H1 (cell line): ENCODE measurements around the gene PLCB4. TPM values are rescaled to one million over a fixed set of nuclear protein-coding genes. Genes with fewer than 3 reads are reported as not detected.

Source experiments
- CTCF ChIA-PET: fragments of 300-600 bp; sonication (Branson Sonifier 250); formaldehyde crosslinking; loops from one replicate; lab custom pipeline; 2021; ENCODE audit not compliant: partially characterized antibody; lab: Charles Lee
- POLR2A ChIA-PET: fragments of 300-600 bp; sonication (Branson Sonifier 250); formaldehyde crosslinking; loops from one replicate; lab custom pipeline; 2021; ENCODE audit warnings: inconsistent platforms; ENCODE audit not compliant: partially characterized antibody; lab: Charles Lee
- DNase-seq, 2 experiments: peaks; one replicate each; pipeline versions ENCODE4 v3.0.0 to v3.0.0-alpha.2; 2010 to 2022; ENCODE audit warnings: low spot score in 2 of 2, low read depth in 1 of 2, mixed read lengths in 1 of 2
- FAIRE-seq: peaks from 2 replicates; lab custom pipeline; 2011; peaks lifted over from hg19 to GRCh38; lab: Jason Lieb, UNC
- H2AFZ ChIP-seq: 2 replicates; pipeline ENCODE4 v1.8.1; 2012; ENCODE audit warnings: low read length, inconsistent platforms
- H2AK5ac ChIP-seq: 2 replicates; pipeline ENCODE4 v1.6.1; 2013; ENCODE audit warnings: low read depth, low read length
- H2BK120ac ChIP-seq: replicated peaks from 2 replicates; pipeline ENCODE3; 2013; ENCODE audit warnings: low read depth, low read length, inconsistent platforms
- H2BK12ac ChIP-seq: 2 replicates; pipeline ENCODE4 v1.6.1; 2013; ENCODE audit warnings: low read depth, low read length
- H2BK15ac ChIP-seq: 2 replicates; pipeline ENCODE4 v1.6.1; 2013; ENCODE audit warnings: low read length
- H2BK20ac ChIP-seq: 2 replicates; pipeline ENCODE4 v1.6.1; 2013; ENCODE audit warnings: low read length
- H2BK5ac ChIP-seq: 2 replicates; pipeline ENCODE4 v1.6.1; 2013; ENCODE audit warnings: low read depth, low read length
- H3K14ac ChIP-seq: 2 replicates; pipeline ENCODE4 v1.6.1; 2013; ENCODE audit warnings: inconsistent platforms; ENCODE audit not compliant: insufficient read length
- H3K18ac ChIP-seq: 2 replicates; pipeline ENCODE4 v1.6.1; 2013; ENCODE audit warnings: low read length; ENCODE audit errors: extremely low read depth
- H3K23ac ChIP-seq: 2 replicates; pipeline ENCODE4 v1.6.1; 2013; ENCODE audit warnings: inconsistent platforms; ENCODE audit not compliant: insufficient read length
- H3K23me2 ChIP-seq: 2 replicates; pipeline ENCODE4 v1.6.1; 2013; ENCODE audit warnings: low read depth, low read length
- H3K27ac ChIP-seq: 2 replicates; pipeline ENCODE4 v1.6.1; 2011; ENCODE audit warnings: low read depth, low read length, inconsistent platforms
- H3K27me3 ChIP-seq, 4 experiments: replicated peaks in 1 of 4; 1 replicate in 1 of 4; 2 replicates in 3 of 4; pipeline versions ENCODE4 v1.6.1 to v1.8.1; 2011 to 2013; ENCODE audit warnings: low read length in 3 of 4, mild to moderate bottlenecking in 3 of 4, inconsistent platforms in 2 of 4, mixed read lengths in 2 of 4, moderate library complexity in 1 of 4; ENCODE audit not compliant: control insufficient read depth in 3 of 4, insufficient read depth in 3 of 4; ENCODE audit errors: extremely low read depth in 1 of 4
- H3K36me3 ChIP-seq, 4 experiments: 2 replicates each; pipeline versions ENCODE4 v1.6.1 to v1.8.1; 2011 to 2013; ENCODE audit warnings: mild to moderate bottlenecking in 4 of 4, low read length in 3 of 4, moderate library complexity in 2 of 4, control low read depth in 1 of 4, inconsistent platforms in 1 of 4; ENCODE audit not compliant: insufficient read depth in 4 of 4, control insufficient read depth in 2 of 4
- H3K4ac ChIP-seq: replicated peaks from 2 replicates; pipeline ENCODE3; 2013; ENCODE audit warnings: low read length, low read depth, mixed read lengths, inconsistent platforms; ENCODE audit not compliant: insufficient read length
- H3K4me1 ChIP-seq, 4 experiments: replicated peaks in 1 of 4; 1 replicate in 1 of 4; 2 replicates in 3 of 4; pipeline versions ENCODE4 v1.6.1 to v1.8.1; 2011 to 2013; ENCODE audit warnings: low read length in 3 of 4, inconsistent platforms in 2 of 4, mixed read lengths in 1 of 4; ENCODE audit not compliant: insufficient read depth in 4 of 4, control insufficient read depth in 3 of 4
- H3K4me2 ChIP-seq, 2 experiments: 2 replicates each; pipeline versions ENCODE4 v1.6.1 to v1.8.1; 2011 to 2013; ENCODE audit warnings: low read depth in 2 of 2, low read length in 2 of 2, control low read depth in 1 of 2, inconsistent platforms in 1 of 2, mild to moderate bottlenecking in 1 of 2; ENCODE audit not compliant: insufficient read depth in 1 of 2
- H3K4me3 ChIP-seq, 4 experiments: fragments of 200-600, 300-600 bp in 1 of 4; sonication (generic), shearing (Covaris generic), sonication (Bioruptor Twin) in 1 of 4; 2 replicates each; pipeline versions ENCODE4 v1.5.1 to v1.8.1; 2011 to 2016; ENCODE audit warnings: low read length in 4 of 4, low read depth in 3 of 4, control low read depth in 2 of 4, inconsistent platforms in 2 of 4, mild to moderate bottlenecking in 2 of 4, mixed read lengths in 1 of 4, moderate library complexity in 1 of 4; ENCODE audit not compliant: insufficient read depth in 2 of 4; ENCODE audit errors: extremely low read depth in 1 of 4
- H3K56ac ChIP-seq: replicated peaks from 2 replicates; pipeline ENCODE3; 2013; ENCODE audit warnings: low read depth, mild to moderate bottlenecking, mixed read lengths, low read length, inconsistent platforms; ENCODE audit not compliant: insufficient read length
- H3K79me1 ChIP-seq: 2 replicates; pipeline ENCODE4 v1.6.1; 2013; ENCODE audit warnings: low read depth, low read length, control low read depth
- H3K79me2 ChIP-seq, 2 experiments: 2 replicates each; pipeline versions ENCODE4 v1.6.1 to v1.8.1; 2012 to 2013; ENCODE audit warnings: low read length in 2 of 2, mild to moderate bottlenecking in 2 of 2, inconsistent platforms in 1 of 2; ENCODE audit not compliant: insufficient read depth in 2 of 2, control insufficient read depth in 1 of 2
- H3K9ac ChIP-seq, 4 experiments: replicated peaks in 1 of 4; 1 replicate in 1 of 4; 2 replicates in 3 of 4; pipeline versions ENCODE4 v1.6.1 to v1.8.1; 2011 to 2013; ENCODE audit warnings: low read depth in 3 of 4, low read length in 3 of 4, control low read depth in 2 of 4, mild to moderate bottlenecking in 2 of 4, moderate library complexity in 2 of 4, inconsistent platforms in 1 of 4; ENCODE audit errors: extremely low read depth in 1 of 4
- H3K9me3 ChIP-seq, 2 experiments: 2 replicates each; pipeline versions ENCODE4 v1.6.1 to v1.8.1; 2012 to 2013; ENCODE audit warnings: mild to moderate bottlenecking in 2 of 2, moderate library complexity in 2 of 2, control low read depth in 1 of 2, inconsistent platforms in 1 of 2, low read depth in 1 of 2, low read length in 1 of 2, mixed read lengths in 1 of 2; ENCODE audit not compliant: insufficient read depth in 2 of 2
- H4K20me1 ChIP-seq, 2 experiments: replicated peaks in 1 of 2; 2 replicates each; pipeline versions ENCODE3 to v1.8.1; 2011 to 2013; ENCODE audit warnings: inconsistent platforms in 2 of 2, low read length in 2 of 2, mild to moderate bottlenecking in 1 of 2; ENCODE audit not compliant: insufficient read depth in 2 of 2, control insufficient read depth in 1 of 2
- H4K5ac ChIP-seq: 2 replicates; pipeline ENCODE4 v1.6.1; 2013; ENCODE audit warnings: low read length, low read depth, mixed read lengths, inconsistent platforms; ENCODE audit not compliant: insufficient read length
- H4K8ac ChIP-seq: 2 replicates; pipeline ENCODE4 v1.8.0; 2013; ENCODE audit warnings: mild to moderate bottlenecking, moderate library complexity, low read length, inconsistent platforms; ENCODE audit not compliant: insufficient read depth; ENCODE audit errors: extremely low read depth
- H4K91ac ChIP-seq: replicated peaks from 2 replicates; pipeline ENCODE3; 2013; ENCODE audit warnings: low read length, mixed read lengths, inconsistent platforms; ENCODE audit not compliant: insufficient read length
- JUND ChIP-seq: IDR thresholded peaks from 2 replicates; pipeline ENCODE4 v1.6.1; 2011; ENCODE audit warnings: mild to moderate bottlenecking, improper control_type of control experiment, low read length
- KDM4A ChIP-seq: IDR thresholded peaks from one replicate; pipeline ENCODE4 v1.7.1; 2012; ENCODE audit warnings: low read depth, mild to moderate bottlenecking, moderate library complexity, low read length, inconsistent platforms; ENCODE audit not compliant: severe bottlenecking
- POLR2A ChIP-seq, 2 experiments: IDR thresholded peaks; 1 replicate in 1 of 2; 2 replicates in 1 of 2; pipeline ENCODE4 v1.6.1; 2011; ENCODE audit warnings: low read depth in 2 of 2, low read length in 2 of 2, mild to moderate bottlenecking in 2 of 2; ENCODE audit errors: control extremely low read depth in 1 of 2
- WGBS, 2 experiments: shearing (Covaris generic) in 1 of 2; methylation state at CpG; one replicate each; pipeline versions ENCODE4 v1.1.6 to v1.1.7; 2013 to 2015; ENCODE audit warnings: low lambda C conversion rate in 2 of 2, mixed read lengths in 2 of 2, inconsistent platforms in 1 of 2, low coverage in 1 of 2, missing lambda C conversion rate in 1 of 2; ENCODE audit not compliant: insufficient replicate concordance in 2 of 2, insufficient coverage in 1 of 2, insufficient read length in 1 of 2; ENCODE audit errors: extremely low coverage in 1 of 2, missing lambda C conversion rate in 1 of 2; 5-methylcytosine and 5-hydroxymethylcytosine counted together
- polyA plus RNA-seq, 7 experiments: library from polyadenylated mRNA; depleted of rRNA in 3 of 7; stranded (reverse) in 5 of 7; unstranded in 2 of 7; fragments of >200 nt in 5 of 7; fragments of 200-250 nt in 2 of 7; gene quantifications; 1 replicate in 5 of 7; 2 replicates in 1 of 7; 4 replicates in 1 of 7; pipeline versions ENCODE4 v1.2.1 to v1.2.3, GENCODE V29; 2011 to 2013; ENCODE audit warnings: missing spikeins in 2 of 7, mixed read lengths in 2 of 7
- total RNA-seq: library from RNA; stranded (reverse); fragmentation: NEBNext Ultra II Directional; extraction: Animal tissue kit (Norgen Biotek cat#: 25700); gene quantifications from 2 replicates; pipeline ENCODE4 v1.2.1, GENCODE V29; 2021
- TF ChIP-seq, protein P1 (sequence below): IDR thresholded peaks from 2 replicates; pipeline ENCODE4 v1.6.1; 2012; ENCODE audit warnings: inconsistent platforms

Gene PLCB4
- total and polyA plus RNA-seq, 2 of the 8 experiments (the other 6 are each of a cell fraction or from before 2014, with no cell fraction given): 3.2 to 14.1 TPM

DNA sequence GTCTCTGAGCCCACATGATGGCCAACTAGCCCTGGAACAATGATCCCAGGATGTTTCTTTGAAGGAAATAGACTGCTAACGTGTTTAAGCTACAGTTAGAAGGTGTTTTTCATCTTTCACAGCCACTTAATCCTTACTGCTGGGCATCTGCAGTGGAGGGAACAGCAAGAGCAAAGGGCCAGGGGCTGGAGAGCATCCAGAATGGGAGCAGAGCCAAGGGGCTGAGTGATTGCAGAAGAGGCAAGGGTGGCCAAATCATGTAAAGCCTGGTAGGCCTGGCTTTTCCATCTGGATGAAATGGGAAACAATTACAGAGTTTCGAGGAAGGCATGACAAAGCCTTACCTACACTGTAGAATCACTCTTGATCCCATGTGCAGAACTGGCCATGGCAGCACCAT, 426.8 kb downstream of the PLCB4 start:
- no peak overlapping the region for H2BK5ac ChIP-seq
- no peak overlapping the region for H3K14ac ChIP-seq
- no peaks in the 10 kb centered on the region for H3K27me3 ChIP-seq
- TF ChIP-seq, protein P1, sequence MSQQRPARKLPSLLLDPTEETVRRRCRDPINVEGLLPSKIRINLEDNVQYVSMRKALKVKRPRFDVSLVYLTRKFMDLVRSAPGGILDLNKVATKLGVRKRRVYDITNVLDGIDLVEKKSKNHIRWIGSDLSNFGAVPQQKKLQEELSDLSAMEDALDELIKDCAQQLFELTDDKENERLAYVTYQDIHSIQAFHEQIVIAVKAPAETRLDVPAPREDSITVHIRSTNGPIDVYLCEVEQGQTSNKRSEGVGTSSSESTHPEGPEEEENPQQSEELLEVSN: no peak
- TF ChIP-seq KDM4A (no peak), JUND (no peak), POLR2A (IDR thresholded peaks at IDR 0.05; ENCODE audit: control extremely low read depth in 1 of 2, low read depth in 2 of 2, low read length in 2 of 2) (no peak)
- no peaks in the 10 kb centered on the region for H3K23me2 ChIP-seq
- no peaks in the 10 kb centered on the region for H3K4me1 ChIP-seq
- no peaks in the 10 kb centered on the region for H3K36me3 ChIP-seq
- H4K91ac ChIP-seq: no peak overlapping the region
- H2BK12ac ChIP-seq: no peak overlapping the region
- no peaks in the 10 kb centered on the region; a peak in 1 of 4 replicates for H3K9me3 ChIP-seq
- H4K5ac ChIP-seq: no peak overlapping the region
- no peaks in the 10 kb centered on the region for H3K79me1 ChIP-seq
- H3K27ac ChIP-seq: 0 out of 2 replicates have a peak overlapping the region, but pooled peaks have one; percentile 30
- no peak overlapping the region for H3K18ac ChIP-seq
- H3K9ac ChIP-seq: no peak overlapping the region
- H3K4me3 ChIP-seq: no peak overlapping the region
- H2AK5ac ChIP-seq: no peak overlapping the region
- DNase-seq (no peak), FAIRE-seq (no peak)
- H2AFZ ChIP-seq: no peak overlapping the region
- no peak overlapping the region for H3K56ac ChIP-seq
- H3K79me2 ChIP-seq: no peaks in the 10 kb centered on the region
- H2BK120ac ChIP-seq: no peak overlapping the region
- H3K23ac ChIP-seq: no peak overlapping the region
- H3K4me2 ChIP-seq: no peak overlapping the region
- no peak overlapping the region for H4K8ac ChIP-seq
- H3K4ac ChIP-seq: no peak overlapping the region
- no peak overlapping the region for H2BK20ac ChIP-seq
- H4K20me1 ChIP-seq: no peaks in the 10 kb centered on the region
- H2BK15ac ChIP-seq: no peak overlapping the region
- WGBS, 2 experiments: 78% methylated on average over 2 of the region's 2 CpGs; no CpG with 5 or more reads in 1 of the 2 experiments
- POLR2A ChIA-PET: no interaction called here
- CTCF ChIA-PET: interaction anchor here (1.5 to 3.7 kb wide), 5 partner anchors 8 to 88 kb away, joined by 3 to 16 read pairs (median 8); no protein-coding TSS in a partner anchor
